SKM-1 treated with dmso at 0.1 percent for 144 hours (cell line): ENCODE measurements around the gene CDS1.
"Not testable (repeated sequence)": the region's sequence is repeated elsewhere in the genome, so short reads cannot be mapped to it uniquely, and the experiment has no call there.

Experiments
- DNase-seq: peaks from one replicate; lab custom pipeline; 2025; ENCODE audit not compliant: unreplicated experiment; lab: John Stamatoyannopoulos, UW

CDS1 gene

DNA sequence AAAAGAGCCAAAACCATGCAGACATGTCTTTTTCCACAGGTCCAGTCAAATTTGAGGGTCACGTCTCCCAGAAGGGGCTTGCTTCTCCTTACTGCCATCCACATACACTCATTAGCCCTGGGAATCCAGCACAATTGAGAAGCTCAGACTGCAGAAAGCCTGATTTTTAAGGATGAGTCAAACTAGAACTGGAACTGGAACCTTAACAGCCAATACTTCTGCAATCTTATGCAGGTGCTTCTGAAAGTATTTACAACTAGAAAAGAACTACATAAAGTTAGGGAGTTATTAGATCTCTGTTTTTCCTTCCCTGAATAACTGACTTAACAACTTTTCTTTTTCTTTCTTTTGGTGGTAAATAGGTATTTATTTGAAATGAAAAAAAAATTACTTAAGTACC lies 86.3 kb downstream of the CDS1 start:
- DNase-seq: no peak

DNA sequence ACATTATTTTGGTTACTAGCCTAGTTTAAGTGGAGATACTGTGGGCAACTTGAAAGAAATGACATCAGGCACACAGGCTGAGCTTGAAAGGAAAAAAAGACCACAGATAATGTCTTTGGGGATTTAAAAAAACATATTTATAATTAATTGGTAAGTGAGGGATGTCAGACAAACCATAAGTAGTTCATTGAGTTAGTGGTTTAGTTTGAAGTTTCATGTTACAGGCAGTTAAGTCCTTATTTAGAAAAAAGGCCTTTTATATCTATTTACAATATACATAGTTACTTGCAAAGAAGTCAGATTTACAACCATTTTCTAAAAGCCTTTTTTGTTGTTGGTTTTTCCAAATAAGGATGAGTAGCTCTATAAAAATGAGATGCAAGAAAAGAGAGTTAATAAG lies 89.2 kb downstream of the CDS1 start:
- no peak for DNase-seq

DNA sequence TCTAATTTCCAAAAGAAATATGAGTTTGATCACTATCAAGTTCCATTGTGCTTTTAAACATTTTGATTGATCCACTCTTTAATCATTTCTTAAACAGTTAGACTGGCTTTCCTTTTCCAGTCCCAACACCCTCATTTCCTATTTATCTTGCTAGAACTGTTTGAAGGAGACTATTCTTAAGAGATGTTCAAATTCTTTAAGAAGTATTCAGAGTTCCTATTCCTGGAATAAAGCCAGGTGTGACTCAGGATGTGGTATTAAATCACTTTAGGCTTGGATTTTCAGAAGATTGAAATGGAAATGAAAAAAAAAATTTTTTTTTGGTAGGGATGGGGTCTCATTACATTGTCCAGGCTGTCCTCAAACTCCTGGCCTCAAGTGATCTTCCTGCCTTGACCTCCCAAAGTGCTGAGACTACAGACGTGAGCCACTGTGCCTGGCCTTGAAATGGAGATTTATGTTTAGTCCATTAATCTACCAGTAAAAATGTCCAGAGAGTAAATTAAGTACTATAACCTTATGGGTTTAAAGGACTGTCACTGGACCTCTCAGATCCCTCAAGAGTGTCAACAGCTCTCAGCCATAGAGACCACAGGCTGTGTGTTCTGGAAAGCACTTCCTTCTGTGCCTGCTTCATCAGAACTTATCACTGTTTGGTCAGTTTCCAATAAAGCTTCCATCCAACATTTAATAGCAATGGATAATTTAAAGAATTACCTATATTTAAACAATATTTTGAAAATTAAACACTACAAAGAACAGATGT lies 90.7 kb downstream of the CDS1 start:
- DNase-seq: no peak

DNA sequence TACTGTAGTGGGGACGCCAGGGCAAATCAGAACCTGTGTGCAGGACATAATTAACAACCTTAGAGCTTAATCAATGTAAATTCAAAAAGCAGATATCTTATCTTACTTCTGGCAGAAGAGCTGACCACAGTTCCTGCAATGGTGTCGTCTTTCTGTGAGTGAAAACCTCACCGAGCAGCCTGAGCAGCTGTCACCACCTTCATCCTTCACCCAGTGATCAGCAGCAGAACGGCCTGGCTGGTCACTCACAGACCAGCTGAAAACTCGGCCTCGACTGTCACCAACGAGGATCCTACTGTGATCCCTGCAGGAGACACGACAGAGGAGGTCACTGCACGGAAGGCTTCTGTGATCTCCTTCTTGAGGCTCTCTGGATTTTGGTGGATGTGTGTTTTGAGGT lies 94.2 kb downstream of the CDS1 start:
- no peak for DNase-seq

GRCh38 chr4:84677995-84678394 lies 95.1 kb downstream of the CDS1 start:
- DNase-seq: no peak

DNA sequence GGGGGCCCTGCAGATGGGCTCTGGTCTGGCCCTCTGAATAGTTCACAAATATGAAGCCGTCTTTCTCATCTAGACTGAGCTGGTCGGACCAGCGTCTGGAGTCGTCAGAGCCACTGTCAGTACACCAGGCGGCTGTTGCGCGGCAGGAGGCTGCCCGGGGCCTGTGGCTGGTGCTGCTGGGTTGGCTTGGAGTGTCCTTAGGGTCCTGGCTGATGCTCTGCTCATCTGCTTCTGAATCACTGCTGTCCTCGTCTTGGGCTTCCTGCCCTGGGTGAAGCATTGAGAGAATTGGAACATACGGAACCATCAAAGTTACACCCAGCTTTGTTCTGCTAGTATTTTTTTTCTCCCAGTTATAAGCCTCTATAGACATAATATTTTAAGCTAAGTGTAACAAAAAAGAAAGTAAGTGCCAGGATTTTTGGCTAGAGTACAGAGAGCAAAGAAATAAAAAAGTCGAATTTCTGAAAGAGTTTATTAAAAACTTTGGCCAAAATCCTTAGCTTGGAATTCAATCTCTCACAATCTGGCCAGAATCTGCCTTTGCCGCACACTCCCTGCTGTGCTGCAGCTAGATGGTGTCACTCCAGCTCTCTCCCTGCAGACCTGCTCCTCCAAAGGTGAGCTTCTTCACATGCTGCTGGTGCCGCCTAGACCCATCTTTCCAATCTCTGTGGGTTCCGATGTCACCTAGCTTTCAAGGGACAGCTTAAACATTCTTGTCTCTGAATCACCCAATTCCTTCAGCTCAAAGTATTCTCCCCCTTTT lies 96.2 kb downstream of the CDS1 start:
- DNase-seq: no peak

GRCh38 chr4:84680956-84681355 lies 98.0 kb downstream of the CDS1 start:
- DNase-seq: no peak

DNA sequence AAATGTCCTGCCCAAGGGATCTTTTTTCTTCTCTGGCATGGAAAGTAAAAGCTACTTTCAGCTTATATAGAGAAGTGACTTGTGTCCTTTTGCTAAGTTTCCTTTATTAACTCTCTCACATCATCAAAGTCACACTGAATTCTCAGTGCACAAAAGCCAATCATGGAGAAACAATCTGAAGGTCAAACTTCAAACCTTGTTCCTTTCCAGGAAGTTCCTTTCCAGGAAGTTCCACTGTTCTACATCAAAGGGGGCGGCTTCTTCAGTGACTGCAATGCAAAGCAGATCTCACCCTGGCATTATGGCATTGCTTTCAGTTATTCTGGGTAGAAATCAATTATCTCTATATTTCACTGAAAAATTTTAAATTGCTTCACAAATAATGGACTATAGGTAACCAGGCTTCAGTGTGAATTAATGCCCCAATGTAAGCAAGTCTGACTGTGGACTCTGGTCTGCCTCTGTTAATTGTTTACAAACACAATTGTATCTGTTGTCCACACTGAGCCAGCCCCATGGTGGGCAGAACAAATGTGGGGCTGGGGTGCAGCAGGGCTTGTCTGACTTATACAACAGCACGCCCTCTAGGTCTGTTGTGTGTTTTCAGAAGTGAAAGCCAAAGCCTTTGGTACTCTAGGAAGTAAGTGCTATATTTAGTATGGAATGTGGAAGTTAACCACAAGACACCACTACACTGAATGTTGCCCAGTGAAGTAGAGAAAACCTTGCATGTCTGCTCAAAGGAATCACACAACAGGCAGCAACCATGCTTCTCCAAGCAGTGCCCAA lies 98.8 kb downstream of the CDS1 start:
- peak; percentile 12 for DNase-seq

- not testable (repeated sequence) for DNase-seq
Measured at GRCh38 chr4:84682661-84683060, 99.7 kb downstream of the CDS1 start.

DNA sequence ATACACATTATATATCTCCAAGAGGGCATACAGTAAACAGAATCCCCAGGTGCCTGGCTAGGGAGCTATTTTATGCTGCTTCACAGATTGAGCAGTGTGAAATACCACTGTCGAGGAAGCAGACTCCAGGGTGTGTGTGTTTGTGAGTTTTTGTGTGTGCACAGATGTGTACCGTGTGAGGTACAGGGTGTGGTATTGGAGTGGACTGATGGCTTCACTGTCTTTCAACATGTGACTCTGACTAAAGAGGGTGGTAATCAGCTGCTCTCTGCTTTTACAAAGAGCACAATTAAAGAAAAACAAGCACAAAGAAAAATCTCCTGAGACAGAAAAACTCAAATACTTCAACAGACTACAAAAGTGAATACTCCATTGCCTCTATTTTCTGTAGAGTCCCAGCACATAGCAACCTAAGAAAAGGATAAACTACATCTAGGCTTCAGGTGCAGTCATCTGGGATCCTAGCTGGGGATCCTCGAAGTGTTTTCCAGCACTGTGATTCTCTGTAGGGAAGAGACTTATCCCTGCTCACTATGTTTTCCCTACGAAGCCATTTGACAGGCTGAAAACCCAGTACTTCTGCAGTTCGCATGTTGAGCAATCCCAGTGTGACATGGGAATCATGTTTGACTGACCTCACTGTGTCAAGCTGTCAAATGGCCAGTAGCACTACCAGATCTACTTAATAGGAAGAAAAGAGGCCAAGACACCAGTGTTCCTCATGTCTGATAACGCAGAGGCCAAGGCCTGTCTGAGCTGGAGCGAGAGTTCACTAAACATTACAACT lies 100.3 kb downstream of the CDS1 start:
- no peak for DNase-seq

- no peak for DNase-seq
Measured at GRCh38 chr4:84684361-84684760, 101.4 kb downstream of the CDS1 start.

DNA sequence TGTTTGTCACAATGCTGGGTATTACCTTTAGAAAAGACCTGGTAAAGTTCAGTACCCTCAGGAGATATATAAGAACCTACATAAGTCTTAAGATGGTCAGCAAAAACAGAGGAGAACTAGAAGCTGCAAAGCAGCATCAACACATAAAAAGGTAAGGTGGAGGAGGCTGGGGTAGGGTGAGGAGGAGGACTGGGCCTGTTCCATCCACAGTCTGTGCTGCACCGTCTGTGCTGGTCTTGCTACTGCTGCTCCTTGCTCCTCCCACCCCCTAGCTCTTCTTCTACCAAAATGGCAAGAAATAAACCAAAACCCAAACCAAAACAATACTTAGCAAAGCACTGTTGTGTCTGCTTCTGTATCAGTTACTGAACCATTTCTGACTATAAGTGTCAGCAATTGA lies 102.2 kb downstream of the CDS1 start:
- DNase-seq: no peak

DNA sequence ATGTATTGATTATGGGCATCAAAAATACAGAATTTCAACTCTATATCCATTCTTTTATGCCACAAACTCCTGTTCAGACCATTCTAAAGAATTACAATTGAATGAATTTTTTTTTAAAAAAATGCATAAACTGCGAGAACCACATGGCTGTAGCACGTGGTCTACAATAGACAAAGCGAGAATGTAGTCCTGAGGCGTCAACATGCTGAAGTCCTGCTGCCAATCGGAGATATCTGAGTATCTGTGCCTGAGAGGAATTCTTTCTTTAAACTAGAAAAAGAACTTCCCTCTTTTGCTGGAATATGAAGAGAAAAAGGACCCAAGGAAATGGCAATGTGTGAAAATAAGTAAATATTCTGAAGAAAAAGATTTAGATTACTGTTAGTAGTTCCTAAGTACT lies 105.7 kb downstream of the CDS1 start:
- no peak for DNase-seq

DNA sequence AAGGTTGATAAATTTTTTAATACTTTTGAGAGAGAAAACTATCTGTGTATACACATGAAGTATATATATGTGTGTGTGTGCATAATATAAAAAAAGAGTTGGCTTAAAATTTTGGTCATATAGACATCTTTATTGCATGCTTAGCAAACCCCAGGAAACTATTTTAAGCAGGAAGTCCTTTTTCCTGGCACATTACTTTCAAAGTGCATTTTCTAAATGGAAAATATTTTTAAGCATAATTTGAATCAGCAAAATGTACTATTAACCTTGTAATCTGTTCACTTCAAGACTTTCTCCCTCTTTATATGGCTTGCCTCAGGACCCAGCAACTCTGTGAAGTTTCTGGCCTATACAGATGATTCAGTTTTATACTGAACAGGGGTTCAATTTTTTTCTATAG lies 106.3 kb downstream of the CDS1 start:
- no peak for DNase-seq

DNA sequence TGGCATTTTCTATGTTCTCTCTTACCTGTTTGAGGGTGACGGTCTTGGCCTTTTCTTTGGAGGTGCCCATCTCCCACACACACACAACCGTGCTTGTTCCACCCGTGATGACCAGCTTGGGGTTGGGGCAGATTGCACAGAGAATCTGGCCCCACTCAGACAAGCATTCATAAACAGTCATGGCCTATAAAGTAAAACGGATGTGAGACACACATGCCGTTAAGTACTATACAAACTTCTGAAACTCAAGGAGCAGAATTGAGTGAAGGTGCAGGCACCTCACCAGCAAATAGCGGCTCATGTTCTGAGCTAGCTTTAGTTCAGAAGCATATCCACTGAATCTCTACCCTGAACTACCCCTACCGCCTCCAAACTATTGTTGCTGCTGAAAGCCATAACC lies 107.6 kb downstream of the CDS1 start:
- no peak for DNase-seq

DNA sequence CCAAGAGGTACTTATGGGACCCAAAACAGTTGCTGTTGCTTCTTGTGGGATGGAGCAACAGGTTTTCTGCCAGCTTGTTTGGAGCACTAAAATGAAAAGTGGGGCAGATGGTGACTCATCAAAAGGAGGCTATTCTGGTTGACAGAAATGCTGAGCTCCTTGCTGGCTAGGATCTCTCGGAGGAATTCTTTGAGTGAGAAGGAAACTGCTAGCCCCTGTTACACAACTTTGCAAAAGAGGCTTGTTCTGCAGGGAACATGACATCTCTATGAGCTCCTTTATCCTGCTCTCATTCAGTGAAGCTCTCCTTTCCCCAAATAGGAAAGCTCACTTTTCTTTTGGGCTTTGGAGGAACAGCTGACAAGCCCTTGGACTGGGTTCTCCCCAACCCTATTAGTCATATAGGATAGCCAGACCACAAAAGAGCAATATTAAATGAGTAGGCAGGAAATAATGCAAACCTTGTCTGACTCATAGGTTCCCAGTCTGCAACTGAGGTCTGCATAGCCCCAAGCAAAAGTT lies 108.3 kb downstream of the CDS1 start:
- DNase-seq: no peak

DNA sequence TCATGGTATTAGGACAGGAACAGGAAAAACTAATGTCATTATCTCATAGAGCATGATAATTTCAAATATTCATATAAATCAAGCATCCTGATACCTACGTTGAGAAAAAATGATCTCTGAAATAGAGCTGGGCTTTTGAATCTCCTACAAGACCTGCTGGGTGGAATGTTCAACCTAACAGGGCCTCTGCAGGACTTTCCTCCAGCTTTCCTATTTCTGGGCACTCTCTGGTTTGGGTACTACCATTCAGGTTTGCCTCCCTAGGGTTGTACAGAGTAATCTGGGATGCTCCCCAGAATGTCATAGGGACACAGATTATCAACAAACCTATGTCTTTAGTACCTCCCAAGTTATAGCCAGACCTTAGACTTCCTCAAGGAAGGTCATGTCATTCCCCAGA lies 108.9 kb downstream of the CDS1 start:
- DNase-seq: no peak

DNA sequence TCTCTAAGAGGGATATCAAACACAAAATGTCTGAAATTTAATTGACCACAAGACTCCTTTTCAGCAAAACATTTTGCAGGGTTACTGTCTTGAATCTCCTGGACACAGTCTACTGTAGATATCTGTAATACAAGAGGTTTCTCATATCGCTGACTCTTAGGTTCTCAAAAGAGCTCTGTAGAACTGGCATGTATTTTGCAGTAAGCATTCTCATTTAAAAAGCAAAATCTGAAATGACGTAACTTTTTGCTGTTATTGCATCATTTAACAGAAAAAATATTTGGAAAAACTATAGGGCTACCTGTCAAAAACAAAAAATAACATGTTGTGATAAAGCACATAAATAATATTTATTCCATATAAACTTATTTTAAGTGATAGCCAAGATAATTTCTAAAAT lies 114.2 kb downstream of the CDS1 start:
- DNase-seq: no peak

- DNase-seq: no peak
Measured at GRCh38 chr4:84697615-84698201, 114.8 kb downstream of the CDS1 start.

DNA sequence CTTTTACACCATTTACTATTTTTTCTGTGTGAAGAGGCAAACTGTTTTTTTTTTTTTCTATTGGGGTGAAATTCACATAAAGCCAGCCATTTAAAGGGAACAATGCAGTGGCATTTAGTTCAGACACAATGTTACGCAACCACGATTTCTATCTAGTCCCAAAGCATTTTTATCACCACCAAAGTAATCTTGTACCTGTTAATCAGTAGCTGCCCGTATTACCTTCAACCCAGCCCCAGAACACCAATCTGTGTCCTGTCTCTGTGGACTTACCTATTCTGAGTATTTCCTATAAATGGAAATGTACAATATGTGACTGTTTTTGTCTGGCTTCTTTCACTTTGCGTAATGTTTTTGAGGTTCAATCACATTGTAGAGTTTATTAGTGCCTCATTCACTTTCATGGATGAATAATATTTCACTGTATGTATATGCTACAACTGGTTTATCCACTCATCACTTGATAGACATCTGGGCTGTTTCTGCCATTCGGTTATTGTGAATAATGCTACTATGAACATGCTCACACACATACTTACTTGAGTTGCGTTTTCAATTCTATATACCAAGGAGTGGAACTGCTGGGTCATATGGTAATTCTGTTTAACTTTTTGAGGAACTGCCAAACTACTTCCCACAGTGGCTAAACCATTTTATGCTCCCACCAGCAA lies 116.2 kb downstream of the CDS1 start:
- DNase-seq: no peak
